Heart left ventricle (tissue), 13 donors: ENCODE data around the gene HPN.

Experiments used
- CTCF ChIP-seq, 12 donors: fragments of 200-600 bp; sonication (generic) in 4 of 12; IDR thresholded peaks; one replicate each; pipeline versions ENCODE4 v1.5.0 to v1.8.0; 2018 to 2022; ENCODE audit warnings: antibody characterized with exemption in 12 of 12, mild to moderate bottlenecking in 5 of 12
- POLR2A ChIP-seq, 2 donors: fragments of 450-650 bp; IDR thresholded peaks; one replicate each; pipeline ENCODE4 v1.6.1; 2017; ENCODE audit warnings: antibody characterized with exemption in 2 of 2, mild to moderate bottlenecking in 2 of 2, moderate library complexity in 2 of 2
- donor health status: ischemic (EF 13 %, LVEDD 7.1; RV severe dilation, severe dysfunction).
- donor health status: DM: no; HTN: yes; CAD: no.
- donor health status: DM: no; HTN: no; CAD: no.
- donor health status: ischemic (EF 25% LVEDD 6.9; RV normal size, moderate dysfunction).
- donor health status: ischemic (EF 25% LVEDD 5.7; RV mildly dilated, moderate dysfunction).
- donor health status: ischemic (EF 35%, LVEDD 5.7; RV mildly dilated, moderate dysfunction).
- donor health status: nonischemic (EF 11% LVEDD 7.7; RV severe dilation, severe dysfunction).
- donor health status: DM: yes; HTN: yes; CAD: no.
- donor health status: PGD.
- donor health status: ischemic (EF 29% LVEDD 5.4; RV normal size, mild dysfunction).
- donor health status: nonischemic (EF 23%, LVEDD 6.1; RV moderate dilation, normal function).

DNA sequence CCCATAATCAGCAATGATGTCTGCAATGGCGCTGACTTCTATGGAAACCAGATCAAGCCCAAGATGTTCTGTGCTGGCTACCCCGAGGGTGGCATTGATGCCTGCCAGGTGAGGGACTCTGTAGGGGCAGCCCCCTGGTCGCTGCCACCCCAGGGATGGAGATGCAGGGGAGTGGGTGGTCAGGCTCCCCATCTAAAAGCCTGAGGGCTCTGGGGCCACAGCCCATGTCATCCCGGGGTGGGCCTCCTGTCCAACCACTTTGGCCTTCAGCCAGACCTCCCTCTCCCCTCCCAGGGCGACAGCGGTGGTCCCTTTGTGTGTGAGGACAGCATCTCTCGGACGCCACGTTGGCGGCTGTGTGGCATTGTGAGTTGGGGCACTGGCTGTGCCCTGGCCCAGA is 24.1 kb downstream of the HPN start:
- TF ChIP-seq CTCF (IDR thresholded peaks at IDR 0.05), result no peak
- no peak for TF ChIP-seq POLR2A (IDR thresholded peaks at IDR 0.05)
